Muscle of leg (tissue), 11 donors: ENCODE data around the gene HOXB6. TPM values are rescaled to one million over a fixed set of nuclear protein-coding genes. Genes with fewer than 3 reads are reported as not detected.
A peak's percentile ranks its signal among the peaks of the same experiment; 100 is the strongest.

Source experiments
- DNase-seq: peaks from one replicate; pipeline ENCODE4 v3.0.0; 2013
- H3K27ac ChIP-seq: one replicate; pipeline ENCODE4 v1.5.1; 2013; ENCODE audit warnings: mild to moderate bottlenecking, low read length, control low read depth
- H3K27me3 ChIP-seq: one replicate; pipeline ENCODE4 v1.6.1; 2013; ENCODE audit warnings: low read length; ENCODE audit not compliant: control insufficient read depth, insufficient read depth
- H3K36me3 ChIP-seq: one replicate; pipeline ENCODE4 v1.6.1; 2013; ENCODE audit warnings: low read length; ENCODE audit not compliant: control insufficient read depth, insufficient read depth
- H3K4me1 ChIP-seq: one replicate; pipeline ENCODE4 v1.6.1; 2013; ENCODE audit warnings: low read length; ENCODE audit not compliant: control insufficient read depth, insufficient read depth
- H3K4me3 ChIP-seq: one replicate; pipeline ENCODE4 v1.5.1; 2013; ENCODE audit warnings: low read length, control low read depth
- H3K9me3 ChIP-seq: replicated peaks from 2 replicates; pipeline ENCODE4 v1.6.1; 2013; ENCODE audit warnings: low read depth, low read length; ENCODE audit not compliant: control insufficient read depth
- WGBS: methylation state at CpG from one replicate; pipeline ENCODE4 v1.1.5; 2013; ENCODE audit warnings: missing lambda C conversion rate; ENCODE audit not compliant: insufficient coverage; 5-methylcytosine and 5-hydroxymethylcytosine counted together
- polyA plus RNA-seq, 8 donors: library from polyadenylated mRNA; unstranded; fragments of 120-200 nt; gene quantifications; one replicate each; pipeline versions ENCODE4 v1.2.1 to v1.2.3, GENCODE V29; 2013; ENCODE audit warnings: inconsistent platforms in 1 of 8, low replicate concordance in 1 of 8; ENCODE audit not compliant: insufficient read length in 8 of 8, insufficient read depth in 1 of 8
- total RNA-seq: library from RNA; stranded (reverse); fragments of 120-200 nt; gene quantifications from one replicate; pipeline ENCODE4 v1.2.4, GENCODE V29; 2013

HOXB6 gene
- total and polyA plus RNA-seq, 9 donors = 0.84 to 1.7 (median 1.2) TPM

- H3K36me3 ChIP-seq = no peaks in the 10 kb centered on the region
- WGBS = 100% methylated on average over 1 of the region's 5 CpGs
- H3K4me1 ChIP-seq = peaks cover 28% of the 10 kb centered on the region
- H3K9me3 ChIP-seq = no peaks in the 10 kb centered on the region
- H3K27me3 ChIP-seq = peaks cover 86% of the 10 kb centered on the region
- H3K4me3 ChIP-seq = no peak overlapping the region
- no peak for DNase-seq
- no peak overlapping the region for H3K27ac ChIP-seq
Measured at GRCh38 chr17:48556229-48556575, 48.6 kb downstream of the HOXB6 start.

GRCh38 chr17:48555258-48556228 is 49.2 kb downstream of the HOXB6 start:
- DNase-seq = peak; percentile 88
- H3K4me3 ChIP-seq = peak overlapping the region; percentile 41
- peaks cover 3% of the 10 kb centered on the region for H3K36me3 ChIP-seq
- H3K9me3 ChIP-seq = no peaks in the 10 kb centered on the region
- H3K4me1 ChIP-seq = peaks cover 30% of the 10 kb centered on the region
- WGBS = 11% methylated on average over 9 of the region's 36 CpGs
- peaks cover 86% of the 10 kb centered on the region for H3K27me3 ChIP-seq
- peak overlapping the region; percentile 77 for H3K27ac ChIP-seq

- Histone ChIP-seq H3K36me3 (peaks cover 6% of the 10 kb centered on the region), H3K4me3 (peak overlapping the region; percentile 41), H3K27ac (peak overlapping the region; percentile 77), H3K4me1 (peaks cover 31% of the 10 kb centered on the region), H3K9me3 (no peaks in the 10 kb centered on the region), H3K27me3 (peaks cover 85% of the 10 kb centered on the region)
- 24% methylated on average over 36 of the region's 44 CpGs for WGBS
- no peak for DNase-seq
Measured at GRCh38 chr17:48554412-48555257, 50.2 kb downstream of the HOXB6 start.

GRCh38 chr17:48553826-48554225 is 51.0 kb downstream of the HOXB6 start:
- DNase-seq = no peak
- H3K27me3 ChIP-seq = peaks cover 81% of the 10 kb centered on the region
- WGBS = no CpG with 5 or more reads among the region's 1 CpG
- no peaks in the 10 kb centered on the region for H3K9me3 ChIP-seq
- H3K27ac ChIP-seq = peak overlapping the region; percentile 77
- H3K4me3 ChIP-seq = no peak overlapping the region
- H3K36me3 ChIP-seq = peaks cover 6% of the 10 kb centered on the region
- H3K4me1 ChIP-seq = peaks cover 31% of the 10 kb centered on the region

GRCh38 chr17:48553190-48553547 is 51.6 kb downstream of the HOXB6 start:
- Histone ChIP-seq H3K27ac (no peak overlapping the region), H3K4me3 (no peak overlapping the region), H3K36me3 (peaks cover 6% of the 10 kb centered on the region), H3K9me3 (no peaks in the 10 kb centered on the region), H3K4me1 (peaks cover 31% of the 10 kb centered on the region), H3K27me3 (peaks cover 80% of the 10 kb centered on the region)
- no peak for DNase-seq
- WGBS = 55% methylated on average over 3 of the region's 5 CpGs

- H3K4me3 ChIP-seq = no peak overlapping the region
- H3K9me3 ChIP-seq = no peaks in the 10 kb centered on the region
- peaks cover 80% of the 10 kb centered on the region for H3K27me3 ChIP-seq
- H3K27ac ChIP-seq = peak overlapping the region; percentile 13
- peaks cover 6% of the 10 kb centered on the region for H3K36me3 ChIP-seq
- WGBS = 25% methylated on average over 1 of the region's 11 CpGs
- H3K4me1 ChIP-seq = peaks cover 34% of the 10 kb centered on the region
- DNase-seq = no peak
Measured at GRCh38 chr17:48552466-48553189, 52.2 kb downstream of the HOXB6 start.

GRCh38 chr17:48551596-48552465 is 53.0 kb downstream of the HOXB6 start:
- H3K9me3 ChIP-seq = no peaks in the 10 kb centered on the region
- H3K4me1 ChIP-seq = peaks cover 40% of the 10 kb centered on the region
- DNase-seq = no peak
- H3K27ac ChIP-seq = no peak overlapping the region
- 48% methylated on average over 45 of the region's 47 CpGs for WGBS
- H3K36me3 ChIP-seq = peaks cover 6% of the 10 kb centered on the region
- peaks cover 79% of the 10 kb centered on the region for H3K27me3 ChIP-seq
- no peak overlapping the region for H3K4me3 ChIP-seq

GRCh38 chr17:48551214-48551555 is 53.6 kb downstream of the HOXB6 start:
- Histone ChIP-seq H3K27me3 (peaks cover 81% of the 10 kb centered on the region), H3K4me1 (peaks cover 46% of the 10 kb centered on the region), H3K9me3 (no peaks in the 10 kb centered on the region), H3K4me3 (no peak overlapping the region), H3K27ac (no peak overlapping the region), H3K36me3 (peaks cover 6% of the 10 kb centered on the region)
- 32% methylated on average over 9 of the region's 19 CpGs for WGBS
- no peak for DNase-seq

- peaks cover 6% of the 10 kb centered on the region for H3K36me3 ChIP-seq
- H3K4me3 ChIP-seq = no peak overlapping the region
- no peak for DNase-seq
- peaks cover 46% of the 10 kb centered on the region for H3K4me1 ChIP-seq
- no peaks in the 10 kb centered on the region for H3K9me3 ChIP-seq
- H3K27ac ChIP-seq = no peak overlapping the region
- H3K27me3 ChIP-seq = peaks cover 77% of the 10 kb centered on the region
- 33% methylated on average over 44 of the region's 70 CpGs for WGBS
Measured at GRCh38 chr17:48550502-48551213, 54.1 kb downstream of the HOXB6 start.
